DOHH2 (cell line): ENCODE measurements around the gene WDR27.

Source experiments
- H3F3A ChIP-seq: fragments of 200-600 bp; sonication (generic), shearing (Covaris generic); 2 replicates; pipeline ENCODE4 v1.6.0; 2016; ENCODE audit warnings: antibody characterized with exemption, mild to moderate bottlenecking; ENCODE audit not compliant: control insufficient read depth, insufficient read depth
- H3K27ac ChIP-seq: fragments of 200-600 bp; sonication (generic); 2 replicates; pipeline ENCODE4 v1.5.1; 2014; ENCODE audit warnings: low read depth, mild to moderate bottlenecking, low read length, moderate library complexity
- H3K27me3 ChIP-seq: fragments of 200-600 bp; sonication (generic); 2 replicates; pipeline ENCODE4 v1.6.1; 2014; ENCODE audit warnings: mild to moderate bottlenecking, low read length, mixed read lengths; ENCODE audit not compliant: control insufficient read depth
- H3K36me3 ChIP-seq: fragments of 200-600 bp; sonication (generic); 2 replicates; pipeline ENCODE4 v1.6.1; 2014; ENCODE audit warnings: mild to moderate bottlenecking, low read length, moderate library complexity, mixed read lengths; ENCODE audit not compliant: control insufficient read depth
- H3K4me1 ChIP-seq: fragments of 200-600 bp; sonication (generic); 2 replicates; pipeline ENCODE4 v1.6.1; 2014; ENCODE audit warnings: mild to moderate bottlenecking, low read length, mixed read lengths; ENCODE audit not compliant: control insufficient read depth
- H3K4me2 ChIP-seq: fragments of 200-600 bp; sonication (generic); 2 replicates; pipeline ENCODE4 v1.6.0; 2014; ENCODE audit warnings: mild to moderate bottlenecking, low read length, moderate library complexity
- H3K4me3 ChIP-seq: fragments of 200-600 bp; sonication (generic); 2 replicates; pipeline ENCODE4 v1.5.1; 2014; ENCODE audit warnings: mild to moderate bottlenecking, low read length, mixed read lengths
- H3K79me2 ChIP-seq: fragments of 200-600 bp; sonication (generic); 2 replicates; pipeline ENCODE4 v1.6.1; 2014; ENCODE audit warnings: mild to moderate bottlenecking, low read length, mixed read lengths; ENCODE audit not compliant: control insufficient read depth
- H3K9me2 ChIP-seq: fragments of 200-600 bp; sonication (generic); replicated peaks from 2 replicates; pipeline ENCODE4 v1.6.1; 2014; ENCODE audit warnings: mild to moderate bottlenecking, low read length, mixed read lengths; ENCODE audit not compliant: control insufficient read depth
- H3K9me3 ChIP-seq: fragments of 200-600 bp; sonication (generic); 2 replicates; pipeline ENCODE4 v1.6.1; 2014; ENCODE audit warnings: antibody characterized with exemption, low read length, mixed read lengths; ENCODE audit not compliant: control insufficient read depth, insufficient read depth
- H4K20me1 ChIP-seq: fragments of 200-600 bp; sonication (generic); 2 replicates; pipeline ENCODE4 v1.6.0; 2014; ENCODE audit warnings: low read depth, mild to moderate bottlenecking, antibody characterized with exemption, low read length, moderate library complexity; ENCODE audit not compliant: control insufficient read depth, insufficient read depth
- CTCF ChIP-seq: fragments of 200-600 bp; sonication (generic); IDR thresholded peaks from one replicate; pipeline ENCODE4 v1.5.1; 2014; ENCODE audit warnings: antibody characterized with exemption, mild to moderate bottlenecking, low read depth, low read length; ENCODE audit not compliant: poor library complexity, severe bottlenecking
- EZH2phosphoT487 ChIP-seq: fragments of 200-600 bp; sonication (generic); IDR thresholded peaks from 2 replicates; pipeline ENCODE4 v1.6.1; 2017; ENCODE audit warnings: borderline replicate concordance, mild to moderate bottlenecking, antibody characterized with exemption, low read length, moderate library complexity, mixed read lengths

Gene WDR27

GRCh38 chr6:169561665-169562064, 140.2 kb downstream of the WDR27 start:
- no peaks in the 10 kb centered on the region for H3K9me2 ChIP-seq
- no peaks in the 10 kb centered on the region for H3K9me3 ChIP-seq
- H3K27ac ChIP-seq, result no peak overlapping the region
- no peaks in the 10 kb centered on the region for H4K20me1 ChIP-seq
- no peaks in the 10 kb centered on the region for H3F3A ChIP-seq
- H3K36me3 ChIP-seq, result no peaks in the 10 kb centered on the region
- H3K27me3 ChIP-seq, result no peaks in the 10 kb centered on the region
- H3K79me2 ChIP-seq, result no peaks in the 10 kb centered on the region
- no peak overlapping the region for H3K4me3 ChIP-seq
- H3K4me2 ChIP-seq, result no peak overlapping the region
- TF ChIP-seq EZH2phosphoT487, result no peak
- TF ChIP-seq CTCF, result no peak
- peaks cover 12% of the 10 kb centered on the region for H3K4me1 ChIP-seq

GRCh38 chr6:169559592-169559991, 142.2 kb downstream of the WDR27 start:
- Histone ChIP-seq H3K27me3 (no peaks in the 10 kb centered on the region), H3K4me2 (no peak overlapping the region), H3F3A (no peaks in the 10 kb centered on the region), H4K20me1 (no peaks in the 10 kb centered on the region), H3K27ac (no peak overlapping the region), H3K36me3 (no peaks in the 10 kb centered on the region), H3K79me2 (no peaks in the 10 kb centered on the region), H3K4me3 (no peak overlapping the region), H3K9me2 (no peaks in the 10 kb centered on the region), H3K4me1 (peaks cover 19% of the 10 kb centered on the region), H3K9me3 (no peaks in the 10 kb centered on the region)
- TF ChIP-seq EZH2phosphoT487 (no peak), CTCF (no peak)

- Histone ChIP-seq H3K4me3 (no peak overlapping the region), H3K27me3 (no peaks in the 10 kb centered on the region), H3K9me3 (no peaks in the 10 kb centered on the region), H3K79me2 (no peaks in the 10 kb centered on the region), H3K36me3 (no peaks in the 10 kb centered on the region), H3F3A (no peaks in the 10 kb centered on the region), H3K4me1 (peaks cover 19% of the 10 kb centered on the region), H3K4me2 (no peak overlapping the region), H4K20me1 (no peaks in the 10 kb centered on the region), H3K27ac (no peak overlapping the region), H3K9me2 (no peaks in the 10 kb centered on the region)
- no peak for TF ChIP-seq EZH2phosphoT487
Measured at GRCh38 chr6:169558774-169559441, 142.9 kb downstream of the WDR27 start.

DNA sequence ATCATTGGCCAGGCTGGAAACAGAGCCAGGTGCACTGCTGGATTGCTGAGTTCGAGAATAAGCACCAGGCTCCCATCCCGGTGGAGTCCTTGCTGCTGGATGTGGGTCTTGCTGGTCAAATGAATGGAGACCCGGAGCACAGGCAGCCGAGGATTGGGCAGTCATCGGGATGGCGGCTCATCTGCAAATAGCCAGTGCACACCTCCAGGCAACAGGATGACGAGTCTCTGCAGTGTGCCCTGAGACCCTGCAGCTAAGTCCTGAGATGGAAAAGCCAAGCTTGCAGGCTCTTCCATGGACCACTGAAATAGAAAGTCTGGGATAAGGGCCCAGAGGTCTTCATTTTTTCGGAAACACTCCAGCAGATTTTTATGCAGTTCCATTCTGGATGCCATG, 143.5 kb downstream of the WDR27 start:
- no peak overlapping the region for H3K4me2 ChIP-seq
- H3K9me2 ChIP-seq, result no peaks in the 10 kb centered on the region
- H3F3A ChIP-seq, result no peaks in the 10 kb centered on the region

More for the DNA sequence above, 143.5 kb downstream of the WDR27 start:
- no peak for TF ChIP-seq CTCF
- no peak for TF ChIP-seq EZH2phosphoT487
- Histone ChIP-seq H3K27ac (no peak overlapping the region), H3K79me2 (no peaks in the 10 kb centered on the region), H4K20me1 (no peaks in the 10 kb centered on the region), H3K4me1 (peaks cover 19% of the 10 kb centered on the region), H3K27me3 (no peaks in the 10 kb centered on the region), H3K9me3 (no peaks in the 10 kb centered on the region), H3K4me3 (no peak overlapping the region), H3K36me3 (no peaks in the 10 kb centered on the region)
